Neural progenitor cell (in vitro differentiated cells): ENCODE results near the gene ARRDC4.

Source experiments
- CTCF ChIP-seq: fragments of 200-600 bp; sonication (generic); IDR thresholded peaks from 2 replicates; pipeline ENCODE4 v1.5.1; 2017; ENCODE audit warnings: antibody characterized with exemption, mild to moderate bottlenecking
- EZH2 ChIP-seq: fragments of 200-600 bp; sonication (generic); IDR thresholded peaks from 2 replicates; pipeline ENCODE4 v1.6.1; 2017; ENCODE audit warnings: antibody characterized with exemption, mild to moderate bottlenecking, moderate library complexity

DNA sequence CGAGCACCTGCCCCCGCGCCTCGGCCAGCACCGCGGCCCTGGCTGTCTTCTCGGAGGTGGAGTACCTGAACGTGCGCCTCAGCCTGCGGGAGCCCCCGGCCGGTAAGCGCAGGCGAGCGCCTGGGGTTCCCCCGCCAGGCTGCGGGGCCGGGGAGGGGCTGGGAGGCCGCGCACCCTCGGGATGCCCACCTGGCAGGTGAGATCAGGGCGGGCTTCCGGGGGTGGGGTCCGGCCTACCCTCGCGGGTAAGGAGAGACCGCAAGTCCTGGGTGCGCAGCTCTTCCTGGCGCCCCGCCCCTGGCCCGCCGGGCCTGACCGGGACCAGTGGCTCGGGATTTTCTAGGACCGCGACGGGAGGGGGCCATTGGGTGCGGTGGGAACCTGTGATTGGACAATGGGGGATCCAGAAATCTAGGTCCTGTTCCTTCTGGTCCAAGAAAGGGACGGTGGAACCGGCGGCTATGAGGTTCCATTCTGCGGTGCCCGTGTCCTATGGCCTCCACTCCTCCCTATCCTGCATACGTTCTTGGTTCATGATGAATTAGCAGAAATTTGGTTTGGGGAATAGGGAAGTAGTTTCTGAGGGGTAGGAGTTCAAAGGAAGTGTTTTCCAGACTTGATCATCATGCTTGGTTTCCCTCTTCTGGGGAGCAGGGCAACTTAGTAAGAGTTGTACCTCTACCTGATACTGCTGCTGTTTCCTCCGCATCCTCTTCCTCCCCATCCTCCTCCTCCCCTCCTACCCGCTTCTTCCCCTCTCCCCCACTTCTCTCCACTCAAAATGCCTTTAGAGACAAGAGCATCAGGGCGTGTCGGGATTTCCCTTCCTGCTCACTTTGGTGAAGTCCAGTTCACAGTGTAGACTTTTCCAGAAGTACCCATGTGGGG is 808 bp downstream of the ARRDC4 start:
- TF ChIP-seq EZH2 (no peak), CTCF (no peak)
